ENCODE measurements around the gene IFI27L1. TPM values are rescaled to one million over a fixed set of nuclear protein-coding genes. Genes with fewer than 3 reads are reported as not detected.

The IFI27L1 gene
- total RNA-seq, 1 experiment from 2014 or later = 14.7 TPM

- CTCF ChIA-PET = no interaction called here
- BruUV-seq (replicated peaks) = no TSS peak
- DNase-seq (ENCODE audit: low spot score) = no peak
- H3K27ac ChIP-seq (ENCODE audit: low read depth, low read length, poor library complexity, severe bottlenecking) = no peak overlapping the region
- H3K4me3 ChIP-seq (ENCODE audit: low read depth, low read length, poor library complexity, severe bottlenecking) = no peak overlapping the region
- peaks cover 22% of the 10 kb centered on the region for H3K9me3 ChIP-seq (ENCODE audit: low read depth, low read length, poor library complexity, severe bottlenecking)
- H3K36me3 ChIP-seq (ENCODE audit: insufficient read depth, low read length, poor library complexity, severe bottlenecking) = peaks cover 38% of the 10 kb centered on the region
- H3K4me1 ChIP-seq (ENCODE audit: insufficient read depth, low read length, poor library complexity, severe bottlenecking) = peaks cover 12% of the 10 kb centered on the region
- TF ChIP-seq, protein P1, sequence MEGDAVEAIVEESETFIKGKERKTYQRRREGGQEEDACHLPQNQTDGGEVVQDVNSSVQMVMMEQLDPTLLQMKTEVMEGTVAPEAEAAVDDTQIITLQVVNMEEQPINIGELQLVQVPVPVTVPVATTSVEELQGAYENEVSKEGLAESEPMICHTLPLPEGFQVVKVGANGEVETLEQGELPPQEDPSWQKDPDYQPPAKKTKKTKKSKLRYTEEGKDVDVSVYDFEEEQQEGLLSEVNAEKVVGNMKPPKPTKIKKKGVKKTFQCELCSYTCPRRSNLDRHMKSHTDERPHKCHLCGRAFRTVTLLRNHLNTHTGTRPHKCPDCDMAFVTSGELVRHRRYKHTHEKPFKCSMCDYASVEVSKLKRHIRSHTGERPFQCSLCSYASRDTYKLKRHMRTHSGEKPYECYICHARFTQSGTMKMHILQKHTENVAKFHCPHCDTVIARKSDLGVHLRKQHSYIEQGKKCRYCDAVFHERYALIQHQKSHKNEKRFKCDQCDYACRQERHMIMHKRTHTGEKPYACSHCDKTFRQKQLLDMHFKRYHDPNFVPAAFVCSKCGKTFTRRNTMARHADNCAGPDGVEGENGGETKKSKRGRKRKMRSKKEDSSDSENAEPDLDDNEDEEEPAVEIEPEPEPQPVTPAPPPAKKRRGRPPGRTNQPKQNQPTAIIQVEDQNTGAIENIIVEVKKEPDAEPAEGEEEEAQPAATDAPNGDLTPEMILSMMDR (conservative IDR thresholded peaks at IDR 0.05; ENCODE audit: low read depth, low read length) = no peak
- TF ChIP-seq EZH2 (IDR thresholded peaks at IDR 0.05; ENCODE audit: borderline replicate concordance, low read depth, low read length, poor library complexity, severe bottlenecking) = no peak
- POLR2A ChIA-PET (ENCODE audit: low non-redundant PET) = no interaction called here
- intact Hi-C loops (cut with micrococcal nuclease; ENCODE audit: unreplicated experiment) = no loop called here
- H3K27me3 ChIP-seq (replicated peaks; ENCODE audit: insufficient read depth, low read depth, low read length, poor library complexity) = no peaks in the 10 kb centered on the region
Observed at GRCh38 chr14:94077823-94078222, 3.3 kb upstream of the IFI27L1 start.

- ChIA-PET POLR2A (ENCODE audit: low non-redundant PET) (no interaction called here), CTCF (interaction anchor here (0.6 kb wide), 1 partner anchor 80 kb away, joined by 3 read pairs; no protein-coding TSS in a partner anchor)
- DNase-seq (ENCODE audit: low spot score) = peak; percentile 52
- Histone ChIP-seq H3K27ac (ENCODE audit: low read depth, low read length, poor library complexity, severe bottlenecking) (peak overlapping the region; percentile 95), H3K36me3 (ENCODE audit: insufficient read depth, low read length, poor library complexity, severe bottlenecking) (peaks cover 38% of the 10 kb centered on the region), H3K27me3 (replicated peaks; ENCODE audit: insufficient read depth, low read depth, low read length, poor library complexity) (no peaks in the 10 kb centered on the region), H3K4me1 (ENCODE audit: insufficient read depth, low read length, poor library complexity, severe bottlenecking) (peaks cover 12% of the 10 kb centered on the region), H3K9me3 (ENCODE audit: low read depth, low read length, poor library complexity, severe bottlenecking) (peaks cover 10% of the 10 kb centered on the region), H3K4me3 (ENCODE audit: low read depth, low read length, poor library complexity, severe bottlenecking) (peak overlapping the region; percentile 94)
- no TSS peak for BruUV-seq (replicated peaks)
- TF ChIP-seq EZH2 (IDR thresholded peaks at IDR 0.05; ENCODE audit: borderline replicate concordance, low read depth, low read length, poor library complexity, severe bottlenecking) = no peak
- TF ChIP-seq, protein P1 (conservative IDR thresholded peaks at IDR 0.05; ENCODE audit: low read depth, low read length) = no peak
- intact Hi-C loops (cut with micrococcal nuclease; ENCODE audit: unreplicated experiment) = no loop called here
Observed at GRCh38 chr14:94079891-94080620, 1.1 kb upstream of the IFI27L1 start.

- intact Hi-C loops (cut with micrococcal nuclease; ENCODE audit: unreplicated experiment) = no loop called here
- peak overlapping the region; percentile 95 for H3K27ac ChIP-seq (ENCODE audit: low read depth, low read length, poor library complexity, severe bottlenecking)
- no peak for TF ChIP-seq EZH2 (IDR thresholded peaks at IDR 0.05; ENCODE audit: borderline replicate concordance, low read depth, low read length, poor library complexity, severe bottlenecking)
- TF ChIP-seq, protein P1 (conservative IDR thresholded peaks at IDR 0.05; ENCODE audit: low read depth, low read length) = no peak
- CTCF ChIA-PET = interaction anchor here (1.0 kb wide), 1 partner anchor 16 kb away, joined by 3 read pairs; no protein-coding TSS in a partner anchor
- POLR2A ChIA-PET (ENCODE audit: low non-redundant PET) = no interaction called here
- H3K4me1 ChIP-seq (ENCODE audit: insufficient read depth, low read length, poor library complexity, severe bottlenecking) = peaks cover 12% of the 10 kb centered on the region
- no peaks in the 10 kb centered on the region for H3K27me3 ChIP-seq (replicated peaks; ENCODE audit: insufficient read depth, low read depth, low read length, poor library complexity)
- peaks cover 28% of the 10 kb centered on the region for H3K36me3 ChIP-seq (ENCODE audit: insufficient read depth, low read length, poor library complexity, severe bottlenecking)
- peak overlapping the region; percentile 94 for H3K4me3 ChIP-seq (ENCODE audit: low read depth, low read length, poor library complexity, severe bottlenecking)
- no TSS peak for BruUV-seq (replicated peaks)
- no peaks in the 10 kb centered on the region for H3K9me3 ChIP-seq (ENCODE audit: low read depth, low read length, poor library complexity, severe bottlenecking)
- DNase-seq (ENCODE audit: low spot score) = no peak
Observed at GRCh38 chr14:94081386-94081820, 293 bp downstream of the IFI27L1 start.

Measured in A673 (cell line).